Progenitor cell of endocrine pancreas (in vitro differentiated cells): Measurements from ENCODE around the gene ADAM12. TPM values are rescaled to one million over a fixed set of nuclear protein-coding genes. Genes with fewer than 3 reads are reported as not detected.

Source experiments
- DNase-seq: peaks from one replicate; pipeline ENCODE4 v3.0.0; 2021; ENCODE audit warnings: low spot score; ENCODE audit not compliant: unreplicated experiment
- H3K27ac Mint-ChIP-seq: 2 replicates; pipeline ENCODE4 v1.8.0; 2021; ENCODE audit warnings: mild to moderate bottlenecking, moderate library complexity, mixed read lengths
- H3K27me3 Mint-ChIP-seq: 2 replicates; pipeline ENCODE4 v1.8.0; 2021; ENCODE audit warnings: mixed read lengths
- H3K36me3 Mint-ChIP-seq: 2 replicates; pipeline ENCODE4 v1.8.0; 2022; ENCODE audit warnings: mixed read lengths; ENCODE audit not compliant: insufficient read depth
- H3K4me1 Mint-ChIP-seq: 2 replicates; pipeline ENCODE4 v1.8.0; 2021; ENCODE audit warnings: low read depth, mixed read lengths
- H3K4me3 Mint-ChIP-seq: 2 replicates; pipeline ENCODE4 v1.8.0; 2021; ENCODE audit warnings: low read depth, mild to moderate bottlenecking, moderate library complexity, mixed read lengths
- H3K9me3 Mint-ChIP-seq: 2 replicates; pipeline ENCODE4 v1.8.0; 2021; ENCODE audit warnings: low read depth, mixed read lengths
- CTCF ChIP-seq: fragments of 200-600 bp; sonication (generic); IDR thresholded peaks from one replicate; pipeline ENCODE4 v1.5.0; 2021; ENCODE audit warnings: antibody characterized with exemption, mild to moderate bottlenecking; ENCODE audit not compliant: unreplicated experiment
- total RNA-seq: library from RNA; stranded (reverse); gene quantifications from 2 replicates; pipeline ENCODE4 v1.2.1, GENCODE V29; 2021

Gene ADAM12
- total RNA-seq, 1 donor from 2014 or later: 1.8 TPM

GRCh38 chr10:126171555-126171954 lies 216.7 kb downstream of the ADAM12 start:
- no peak overlapping the region for H3K27ac Mint-ChIP-seq
- H3K27me3 Mint-ChIP-seq: peaks cover 11% of the 10 kb centered on the region
- DNase-seq: no peak
- H3K4me3 Mint-ChIP-seq: no peak overlapping the region
- TF ChIP-seq CTCF: no peak
- H3K9me3 Mint-ChIP-seq: no peaks in the 10 kb centered on the region
- H3K36me3 Mint-ChIP-seq: no peaks in the 10 kb centered on the region
- peaks cover 2% of the 10 kb centered on the region for H3K4me1 Mint-ChIP-seq

GRCh38 chr10:126170776-126171175 lies 217.5 kb downstream of the ADAM12 start:
- no peak for TF ChIP-seq CTCF
- Mint-ChIP-seq H3K27me3 (peaks cover 17% of the 10 kb centered on the region), H3K36me3 (no peaks in the 10 kb centered on the region), H3K4me1 (peaks cover 2% of the 10 kb centered on the region), H3K4me3 (no peak overlapping the region), H3K27ac (peak overlapping the region; percentile 52), H3K9me3 (no peaks in the 10 kb centered on the region)
- no peak for DNase-seq

DNA sequence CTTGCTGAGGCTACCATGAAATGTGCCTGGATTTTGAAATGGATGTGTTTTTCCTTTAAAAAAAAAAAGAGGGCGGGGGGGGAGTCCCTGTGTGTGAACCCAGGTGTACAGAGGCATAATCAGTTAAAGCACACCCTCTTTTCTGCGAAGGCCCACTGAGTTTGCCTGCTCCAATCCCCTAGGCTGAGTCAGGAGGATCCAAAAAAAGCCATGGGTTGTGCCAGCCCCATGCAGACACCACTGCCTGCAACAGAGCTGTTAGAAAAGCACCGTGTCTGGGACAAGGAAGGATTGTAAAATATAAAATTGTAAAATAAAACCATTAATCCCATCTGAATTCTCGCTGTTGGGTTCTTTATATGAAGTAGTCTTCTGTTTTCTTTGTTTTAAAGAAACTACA lies 217.9 kb downstream of the ADAM12 start:
- DNase-seq: no peak
- no peak for TF ChIP-seq CTCF
- Mint-ChIP-seq H3K9me3 (no peaks in the 10 kb centered on the region), H3K27ac (peak overlapping the region; percentile 74), H3K27me3 (peaks cover 17% of the 10 kb centered on the region), H3K4me3 (no peak overlapping the region), H3K36me3 (no peaks in the 10 kb centered on the region), H3K4me1 (peaks cover 2% of the 10 kb centered on the region)

GRCh38 chr10:126169899-126170298 lies 218.4 kb downstream of the ADAM12 start:
- H3K4me1 Mint-ChIP-seq: peaks cover 2% of the 10 kb centered on the region
- peaks cover 20% of the 10 kb centered on the region for H3K27me3 Mint-ChIP-seq
- DNase-seq: no peak
- no peak for TF ChIP-seq CTCF
- H3K9me3 Mint-ChIP-seq: no peaks in the 10 kb centered on the region
- no peaks in the 10 kb centered on the region for H3K36me3 Mint-ChIP-seq
- H3K4me3 Mint-ChIP-seq: no peak overlapping the region
- peak overlapping the region; percentile 74 for H3K27ac Mint-ChIP-seq

DNA sequence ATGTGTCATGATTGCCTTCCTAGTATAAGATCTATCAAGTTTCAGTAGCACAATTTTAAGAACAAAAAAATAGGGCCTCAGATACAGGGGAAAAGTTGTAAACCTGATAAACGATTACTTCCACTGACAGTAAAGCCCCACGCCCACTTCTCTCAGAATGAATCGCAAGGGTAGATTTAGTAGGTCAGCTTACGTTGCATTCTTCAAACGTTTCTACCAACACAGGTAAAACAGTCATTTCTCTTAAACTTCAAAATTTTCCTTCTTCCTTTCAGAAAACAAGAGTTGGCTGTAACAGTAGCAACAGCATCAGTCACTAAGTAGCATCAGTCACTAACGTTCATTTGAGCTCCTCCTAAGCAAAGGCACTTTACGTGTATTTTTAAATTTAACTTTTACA lies 221.5 kb downstream of the ADAM12 start:
- H3K9me3 Mint-ChIP-seq: peaks cover 3% of the 10 kb centered on the region
- no peak for DNase-seq
- no peak overlapping the region for H3K27ac Mint-ChIP-seq
- no peak for TF ChIP-seq CTCF
- H3K4me1 Mint-ChIP-seq: peaks cover 2% of the 10 kb centered on the region
- H3K4me3 Mint-ChIP-seq: no peak overlapping the region
- peaks cover 37% of the 10 kb centered on the region for H3K27me3 Mint-ChIP-seq
- H3K36me3 Mint-ChIP-seq: no peaks in the 10 kb centered on the region
